Osteocyte (in vitro differentiated cells): ENCODE measurements around the gene TYK2. TPM values are rescaled to one million over a fixed set of nuclear protein-coding genes. Genes with fewer than 3 reads are reported as not detected.

ENCODE experiments used
- DNase-seq: peaks from one replicate; pipeline ENCODE4 v3.0.0; 2021; ENCODE audit warnings: mixed read lengths; ENCODE audit not compliant: unreplicated experiment; ENCODE audit errors: extremely low spot score
- H3K27ac Mint-ChIP-seq: one replicate; pipeline ENCODE4 v1.8.0; 2021; ENCODE audit warnings: mild to moderate bottlenecking, mixed read lengths; ENCODE audit not compliant: unreplicated experiment
- H3K27me3 Mint-ChIP-seq: one replicate; pipeline ENCODE4 v1.8.0; 2021; ENCODE audit warnings: mixed read lengths; ENCODE audit not compliant: unreplicated experiment
- H3K36me3 Mint-ChIP-seq: one replicate; pipeline ENCODE4 v1.8.0; 2021; ENCODE audit warnings: mixed read lengths; ENCODE audit not compliant: unreplicated experiment
- H3K4me1 Mint-ChIP-seq: one replicate; pipeline ENCODE4 v1.8.0; 2021; ENCODE audit warnings: mixed read lengths; ENCODE audit not compliant: unreplicated experiment
- H3K4me3 Mint-ChIP-seq: one replicate; pipeline ENCODE4 v1.8.0; 2021; ENCODE audit warnings: mild to moderate bottlenecking, moderate library complexity, mixed read lengths; ENCODE audit not compliant: unreplicated experiment
- H3K9me3 Mint-ChIP-seq: one replicate; pipeline ENCODE4 v1.8.0; 2021; ENCODE audit warnings: mixed read lengths; ENCODE audit not compliant: unreplicated experiment
- total RNA-seq: library from RNA; stranded (reverse); gene quantifications from 2 replicates; pipeline ENCODE4 v1.2.1, GENCODE V29; 2021
- TF ChIP-seq, protein P1 (sequence below): fragments of 200-600 bp; sonication (generic); IDR thresholded peaks from 2 replicates; pipeline ENCODE4 v1.5.0; 2021; ENCODE audit warnings: antibody characterized with exemption, mild to moderate bottlenecking, moderate library complexity

The TYK2 gene
- total RNA-seq, 1 donor from 2014 or later: 136 TPM

- no peak for DNase-seq
- H3K27me3 Mint-ChIP-seq: peaks cover 5% of the 10 kb centered on the region
Observed at GRCh38 chr19:10406191-10406590, 25.8 kb upstream of the TYK2 start.

GRCh38 chr19:10404888-10405820, 24.8 kb upstream of the TYK2 start:
- Mint-ChIP-seq H3K27me3 (peaks cover 5% of the 10 kb centered on the region), H3K4me3 (peak overlapping the region; percentile 92)

More at GRCh38 chr19:10406191-10406590, 25.8 kb upstream of the TYK2 start:
- no peak overlapping the region for H3K27ac Mint-ChIP-seq
- H3K4me3 Mint-ChIP-seq: no peak overlapping the region
- H3K4me1 Mint-ChIP-seq: peaks cover 31% of the 10 kb centered on the region
- no peaks in the 10 kb centered on the region for H3K9me3 Mint-ChIP-seq
- no peaks in the 10 kb centered on the region for H3K36me3 Mint-ChIP-seq
- TF ChIP-seq, protein P1, sequence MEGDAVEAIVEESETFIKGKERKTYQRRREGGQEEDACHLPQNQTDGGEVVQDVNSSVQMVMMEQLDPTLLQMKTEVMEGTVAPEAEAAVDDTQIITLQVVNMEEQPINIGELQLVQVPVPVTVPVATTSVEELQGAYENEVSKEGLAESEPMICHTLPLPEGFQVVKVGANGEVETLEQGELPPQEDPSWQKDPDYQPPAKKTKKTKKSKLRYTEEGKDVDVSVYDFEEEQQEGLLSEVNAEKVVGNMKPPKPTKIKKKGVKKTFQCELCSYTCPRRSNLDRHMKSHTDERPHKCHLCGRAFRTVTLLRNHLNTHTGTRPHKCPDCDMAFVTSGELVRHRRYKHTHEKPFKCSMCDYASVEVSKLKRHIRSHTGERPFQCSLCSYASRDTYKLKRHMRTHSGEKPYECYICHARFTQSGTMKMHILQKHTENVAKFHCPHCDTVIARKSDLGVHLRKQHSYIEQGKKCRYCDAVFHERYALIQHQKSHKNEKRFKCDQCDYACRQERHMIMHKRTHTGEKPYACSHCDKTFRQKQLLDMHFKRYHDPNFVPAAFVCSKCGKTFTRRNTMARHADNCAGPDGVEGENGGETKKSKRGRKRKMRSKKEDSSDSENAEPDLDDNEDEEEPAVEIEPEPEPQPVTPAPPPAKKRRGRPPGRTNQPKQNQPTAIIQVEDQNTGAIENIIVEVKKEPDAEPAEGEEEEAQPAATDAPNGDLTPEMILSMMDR: no peak

DNA sequence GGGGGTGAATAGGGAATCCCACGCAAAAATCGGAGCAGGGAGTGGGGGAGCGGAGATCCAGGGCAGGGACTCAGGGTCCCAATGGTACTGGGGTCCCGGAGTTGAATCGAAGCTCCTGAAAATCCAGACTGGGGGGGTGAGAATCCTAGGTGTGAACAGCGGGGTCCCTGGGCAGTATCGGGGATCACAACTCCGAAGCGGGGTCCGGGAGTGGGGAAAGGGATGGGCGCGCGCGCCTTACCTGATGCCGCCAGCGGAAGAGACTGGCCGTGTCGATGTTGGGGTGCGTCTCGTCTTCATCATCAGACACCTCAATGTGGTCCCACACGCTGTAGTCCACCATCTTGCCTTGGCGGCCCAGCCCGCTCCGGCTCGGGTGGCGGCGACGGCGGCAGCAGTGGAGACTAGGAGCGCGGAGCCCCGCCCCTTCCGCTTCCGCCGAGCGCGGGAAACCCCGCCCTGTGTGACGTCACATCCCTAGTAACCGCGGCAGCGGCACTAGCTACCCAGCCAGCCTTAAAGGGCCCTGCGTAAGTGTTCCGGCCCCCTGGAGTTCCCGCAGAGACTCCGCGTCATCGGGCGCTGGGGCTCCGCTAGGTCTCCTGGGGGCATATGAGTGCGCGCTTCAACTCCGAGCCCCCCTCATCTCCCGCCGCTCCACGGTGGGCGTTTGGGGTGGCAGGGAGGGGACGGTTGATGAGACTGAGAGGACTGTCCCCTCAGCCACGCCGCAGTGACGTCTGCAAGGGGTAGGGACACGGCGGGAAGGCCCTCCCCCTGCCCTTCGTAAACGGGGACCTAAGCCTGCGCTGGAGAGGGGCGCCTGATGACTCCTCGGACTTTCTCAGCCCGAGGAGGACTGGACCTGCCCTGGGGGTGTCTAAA, 23.0 kb upstream of the TYK2 start, which contains the start of gene CDC37:
TSS of gene CDC37 (minus strand) at position 406 of the 885 bp plus-strand sequence. CDS start at position 343, 63 bp downstream.
- H3K36me3 Mint-ChIP-seq: peaks cover 2% of the 10 kb centered on the region
- peaks cover 29% of the 10 kb centered on the region for H3K4me1 Mint-ChIP-seq
- peak within 1 kb of the TSS; percentile 93 for H3K27ac Mint-ChIP-seq
- no peaks in the 10 kb centered on the region for H3K9me3 Mint-ChIP-seq
- peak; percentile 99 for DNase-seq
- TF ChIP-seq, protein P1: no peak
- H3K4me3 Mint-ChIP-seq: peak within 1 kb of the TSS; percentile 92
- peaks cover 5% of the 10 kb centered on the region for H3K27me3 Mint-ChIP-seq

More at GRCh38 chr19:10404888-10405820, 24.8 kb upstream of the TYK2 start:
- TF ChIP-seq, protein P1: no peak
- H3K4me1 Mint-ChIP-seq: peaks cover 34% of the 10 kb centered on the region
- no peaks in the 10 kb centered on the region for H3K36me3 Mint-ChIP-seq
- DNase-seq: no peak
- H3K27ac Mint-ChIP-seq: no peak overlapping the region
- no peaks in the 10 kb centered on the region for H3K9me3 Mint-ChIP-seq

GRCh38 chr19:10402441-10403038, 22.2 kb upstream of the TYK2 start:
- peaks cover 29% of the 10 kb centered on the region for H3K4me1 Mint-ChIP-seq
- H3K27ac Mint-ChIP-seq: peak overlapping the region; percentile 85
- TF ChIP-seq, protein P1: no peak

More at GRCh38 chr19:10402441-10403038, 22.2 kb upstream of the TYK2 start:
- Mint-ChIP-seq H3K9me3 (no peaks in the 10 kb centered on the region), H3K36me3 (peaks cover 2% of the 10 kb centered on the region), H3K27me3 (peaks cover 5% of the 10 kb centered on the region), H3K4me3 (peak overlapping the region; percentile 92)
- DNase-seq: no peak
